SK-N-SH (cell line): ENCODE measurements around the gene SLC35D3.

ENCODE experiments used
- CTCF ChIP-seq: fragments of 200-600 bp; sonication (generic); IDR thresholded peaks from 2 replicates; pipeline ENCODE4 v1.6.1; 2017; ENCODE audit warnings: antibody characterized with exemption, mild to moderate bottlenecking, moderate library complexity
- EP300 ChIP-seq, 2 experiments: IDR thresholded peaks; 2 replicates each; pipeline versions ENCODE4 v1.4.0 to v1.6.1; 2012; ENCODE audit warnings: borderline replicate concordance in 1 of 2, low read depth in 1 of 2, low read length in 1 of 2
- EZH2phosphoT487 ChIP-seq: fragments of 200-600 bp; sonication (generic); IDR thresholded peaks from 2 replicates; pipeline ENCODE4 v1.6.1; 2017; ENCODE audit warnings: low read depth, mixed run types, mild to moderate bottlenecking, antibody characterized with exemption, moderate library complexity, borderline replicate concordance
- FOXJ3 ChIP-seq: sonication (generic); formaldehyde crosslinking; IDR thresholded peaks from 2 replicates; pipeline ENCODE4 v1.5.1; 2020; ENCODE audit warnings: mild to moderate bottlenecking, missing genetic modification reagents
- NRF1 ChIP-seq: IDR thresholded peaks from 2 replicates; pipeline ENCODE4 v1.6.1; 2012; ENCODE audit warnings: low read depth, mild to moderate bottlenecking, low read length
- POLR2AphosphoS5 ChIP-seq: IDR thresholded peaks from 2 replicates; pipeline ENCODE4 v1.6.1; 2012; ENCODE audit warnings: low read depth, low read length
- RFX5 ChIP-seq: IDR thresholded peaks from 2 replicates; pipeline ENCODE4 v1.6.1; 2012; ENCODE audit warnings: mild to moderate bottlenecking, improper control_type of control experiment, low read length
- TAF1 ChIP-seq: IDR thresholded peaks from 2 replicates; pipeline ENCODE4 v1.6.1; 2012; ENCODE audit warnings: low read depth, mild to moderate bottlenecking, low read length, moderate library complexity, borderline replicate concordance
- TF ChIP-seq, protein P1 (sequence below): IDR thresholded peaks from 2 replicates; pipeline ENCODE4 v1.6.1; 2012; ENCODE audit warnings: mild to moderate bottlenecking, low read depth, low read length, moderate library complexity

- TF ChIP-seq CTCF (no peak), TAF1 (no peak), RFX5 (no peak), POLR2AphosphoS5 (no peak), NRF1 (no peak), EZH2phosphoT487 (no peak), EP300 (IDR thresholded peaks at IDR 0.05; ENCODE audit: borderline replicate concordance in 1 of 2, low read depth in 1 of 2, low read length in 1 of 2) (no peak), FOXJ3 (CRISPR knock-in tag) (no peak)
- TF ChIP-seq, protein P1, sequence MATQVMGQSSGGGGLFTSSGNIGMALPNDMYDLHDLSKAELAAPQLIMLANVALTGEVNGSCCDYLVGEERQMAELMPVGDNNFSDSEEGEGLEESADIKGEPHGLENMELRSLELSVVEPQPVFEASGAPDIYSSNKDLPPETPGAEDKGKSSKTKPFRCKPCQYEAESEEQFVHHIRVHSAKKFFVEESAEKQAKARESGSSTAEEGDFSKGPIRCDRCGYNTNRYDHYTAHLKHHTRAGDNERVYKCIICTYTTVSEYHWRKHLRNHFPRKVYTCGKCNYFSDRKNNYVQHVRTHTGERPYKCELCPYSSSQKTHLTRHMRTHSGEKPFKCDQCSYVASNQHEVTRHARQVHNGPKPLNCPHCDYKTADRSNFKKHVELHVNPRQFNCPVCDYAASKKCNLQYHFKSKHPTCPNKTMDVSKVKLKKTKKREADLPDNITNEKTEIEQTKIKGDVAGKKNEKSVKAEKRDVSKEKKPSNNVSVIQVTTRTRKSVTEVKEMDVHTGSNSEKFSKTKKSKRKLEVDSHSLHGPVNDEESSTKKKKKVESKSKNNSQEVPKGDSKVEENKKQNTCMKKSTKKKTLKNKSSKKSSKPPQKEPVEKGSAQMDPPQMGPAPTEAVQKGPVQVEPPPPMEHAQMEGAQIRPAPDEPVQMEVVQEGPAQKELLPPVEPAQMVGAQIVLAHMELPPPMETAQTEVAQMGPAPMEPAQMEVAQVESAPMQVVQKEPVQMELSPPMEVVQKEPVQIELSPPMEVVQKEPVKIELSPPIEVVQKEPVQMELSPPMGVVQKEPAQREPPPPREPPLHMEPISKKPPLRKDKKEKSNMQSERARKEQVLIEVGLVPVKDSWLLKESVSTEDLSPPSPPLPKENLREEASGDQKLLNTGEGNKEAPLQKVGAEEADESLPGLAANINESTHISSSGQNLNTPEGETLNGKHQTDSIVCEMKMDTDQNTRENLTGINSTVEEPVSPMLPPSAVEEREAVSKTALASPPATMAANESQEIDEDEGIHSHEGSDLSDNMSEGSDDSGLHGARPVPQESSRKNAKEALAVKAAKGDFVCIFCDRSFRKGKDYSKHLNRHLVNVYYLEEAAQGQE: no peak
These were observed 34.8 kb downstream of the SLC35D3 start for GRCh38 chr6:136956590-136957544.
